ENCODE results near the gene KCNQ2. TPM values are rescaled to one million over a fixed set of nuclear protein-coding genes. Genes with fewer than 3 reads are reported as not detected.

The KCNQ2 gene
- total RNA-seq, 1 experiment from 2014 or later, result 86.5 TPM

DNA sequence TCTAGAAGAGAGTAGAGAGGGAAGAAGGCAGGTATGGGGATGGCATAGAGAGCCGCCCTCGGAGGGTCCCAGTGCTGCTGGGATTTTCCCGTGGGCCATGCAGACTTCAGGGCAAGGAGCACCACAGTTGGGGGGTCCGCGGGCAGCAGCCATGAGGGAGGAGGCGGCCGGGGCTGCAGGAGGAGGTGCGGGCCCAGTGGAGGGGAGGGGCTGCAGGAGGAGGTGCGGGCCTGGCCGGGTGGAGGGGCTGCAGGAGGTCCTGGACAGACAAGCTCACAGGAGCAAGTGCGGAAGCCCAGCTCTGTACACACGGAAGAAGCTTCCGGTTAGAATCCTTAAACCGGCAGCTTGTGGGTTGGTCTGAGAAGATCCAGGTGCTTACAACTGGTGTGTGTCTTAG is 76.7 kb downstream of the KCNQ2 start (continued):
- TF ChIP-seq, protein P1, sequence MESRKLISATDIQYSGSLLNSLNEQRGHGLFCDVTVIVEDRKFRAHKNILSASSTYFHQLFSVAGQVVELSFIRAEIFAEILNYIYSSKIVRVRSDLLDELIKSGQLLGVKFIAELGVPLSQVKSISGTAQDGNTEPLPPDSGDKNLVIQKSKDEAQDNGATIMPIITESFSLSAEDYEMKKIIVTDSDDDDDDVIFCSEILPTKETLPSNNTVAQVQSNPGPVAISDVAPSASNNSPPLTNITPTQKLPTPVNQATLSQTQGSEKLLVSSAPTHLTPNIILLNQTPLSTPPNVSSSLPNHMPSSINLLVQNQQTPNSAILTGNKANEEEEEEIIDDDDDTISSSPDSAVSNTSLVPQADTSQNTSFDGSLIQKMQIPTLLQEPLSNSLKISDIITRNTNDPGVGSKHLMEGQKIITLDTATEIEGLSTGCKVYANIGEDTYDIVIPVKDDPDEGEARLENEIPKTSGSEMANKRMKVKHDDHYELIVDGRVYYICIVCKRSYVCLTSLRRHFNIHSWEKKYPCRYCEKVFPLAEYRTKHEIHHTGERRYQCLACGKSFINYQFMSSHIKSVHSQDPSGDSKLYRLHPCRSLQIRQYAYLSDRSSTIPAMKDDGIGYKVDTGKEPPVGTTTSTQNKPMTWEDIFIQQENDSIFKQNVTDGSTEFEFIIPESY (IDR thresholded peaks at IDR 0.05; ENCODE audit: extremely low read depth, insufficient replicate concordance, low read length), result no peak
- no peak for TF ChIP-seq SP1 (IDR thresholded peaks at IDR 0.05; ENCODE audit: low read depth)
- TF ChIP-seq, protein P2, sequence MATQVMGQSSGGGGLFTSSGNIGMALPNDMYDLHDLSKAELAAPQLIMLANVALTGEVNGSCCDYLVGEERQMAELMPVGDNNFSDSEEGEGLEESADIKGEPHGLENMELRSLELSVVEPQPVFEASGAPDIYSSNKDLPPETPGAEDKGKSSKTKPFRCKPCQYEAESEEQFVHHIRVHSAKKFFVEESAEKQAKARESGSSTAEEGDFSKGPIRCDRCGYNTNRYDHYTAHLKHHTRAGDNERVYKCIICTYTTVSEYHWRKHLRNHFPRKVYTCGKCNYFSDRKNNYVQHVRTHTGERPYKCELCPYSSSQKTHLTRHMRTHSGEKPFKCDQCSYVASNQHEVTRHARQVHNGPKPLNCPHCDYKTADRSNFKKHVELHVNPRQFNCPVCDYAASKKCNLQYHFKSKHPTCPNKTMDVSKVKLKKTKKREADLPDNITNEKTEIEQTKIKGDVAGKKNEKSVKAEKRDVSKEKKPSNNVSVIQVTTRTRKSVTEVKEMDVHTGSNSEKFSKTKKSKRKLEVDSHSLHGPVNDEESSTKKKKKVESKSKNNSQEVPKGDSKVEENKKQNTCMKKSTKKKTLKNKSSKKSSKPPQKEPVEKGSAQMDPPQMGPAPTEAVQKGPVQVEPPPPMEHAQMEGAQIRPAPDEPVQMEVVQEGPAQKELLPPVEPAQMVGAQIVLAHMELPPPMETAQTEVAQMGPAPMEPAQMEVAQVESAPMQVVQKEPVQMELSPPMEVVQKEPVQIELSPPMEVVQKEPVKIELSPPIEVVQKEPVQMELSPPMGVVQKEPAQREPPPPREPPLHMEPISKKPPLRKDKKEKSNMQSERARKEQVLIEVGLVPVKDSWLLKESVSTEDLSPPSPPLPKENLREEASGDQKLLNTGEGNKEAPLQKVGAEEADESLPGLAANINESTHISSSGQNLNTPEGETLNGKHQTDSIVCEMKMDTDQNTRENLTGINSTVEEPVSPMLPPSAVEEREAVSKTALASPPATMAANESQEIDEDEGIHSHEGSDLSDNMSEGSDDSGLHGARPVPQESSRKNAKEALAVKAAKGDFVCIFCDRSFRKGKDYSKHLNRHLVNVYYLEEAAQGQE (IDR thresholded peaks at IDR 0.05; ENCODE audit: low read depth), result no peak
- no peak for TF ChIP-seq ZNF274 (IDR thresholded peaks at IDR 0.05; ENCODE audit: low read depth, low read length)

DNA sequence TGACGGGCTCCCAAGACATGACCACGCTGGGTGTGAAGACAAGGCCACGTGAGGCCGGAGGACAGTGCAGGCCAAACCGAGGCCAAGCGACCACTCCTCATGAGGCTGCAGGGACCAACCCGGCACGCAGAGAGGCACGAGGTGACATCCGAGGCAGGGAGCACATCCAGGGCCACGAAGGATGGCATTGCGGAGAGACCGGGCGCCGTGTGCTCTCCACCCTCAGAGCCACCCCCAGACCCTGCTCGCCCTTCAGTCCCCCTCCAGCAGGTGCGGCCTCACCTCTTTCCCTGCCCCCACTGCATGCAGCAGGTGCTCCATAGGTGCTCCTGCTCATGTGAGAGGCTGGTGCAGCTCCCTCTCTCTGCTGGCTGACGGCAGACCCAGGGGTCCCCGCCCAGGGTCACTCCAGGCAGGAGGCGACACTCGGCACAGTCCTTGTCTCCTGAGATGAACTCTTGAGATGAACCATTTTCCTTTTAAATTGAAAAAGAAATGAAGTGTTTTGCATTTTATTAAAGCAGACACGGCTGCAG is 77.5 kb downstream of the KCNQ2 start:
- no peaks in the 10 kb centered on the region for H3K9me2 ChIP-seq (ENCODE audit: insufficient read depth)
- H3K9me3 ChIP-seq (ENCODE audit: control insufficient read depth in 1 of 2, insufficient read depth in 1 of 2, low read depth in 1 of 2, low read length in 2 of 2), result 0 out of 4 replicates have a peak, but pooled peaks cover 0 to 6% of the 10 kb centered on the region in 2 experiments
- no peak overlapping the region for H2AFZ ChIP-seq (ENCODE audit: low read depth, low read length, poor library complexity, severe bottlenecking)
- no peaks in the 10 kb centered on the region for H3K36me3 ChIP-seq (ENCODE audit: control insufficient read depth in 1 of 2, insufficient read depth in 2 of 2, low read length in 2 of 2)
- no peaks in the 10 kb centered on the region for H3K79me2 ChIP-seq (ENCODE audit: insufficient read depth, low read length)
- no peak overlapping the region for H3K27ac ChIP-seq (ENCODE audit: low read depth, low read length)
- BruUV-seq (replicated peaks), result no TSS peak
- H4K20me1 ChIP-seq (ENCODE audit: insufficient read depth), result no peaks in the 10 kb centered on the region
- ChIA-PET POLR2A (no interaction called here), RAD21 (ENCODE audit: low non-redundant PET in 1 of 2, low total read pairs in 2 of 2, uncharacterized antibody in 2 of 2, unreplicated experiment in 2 of 2) (no interaction called here), CTCF (no interaction called here)
- intact Hi-C loops (cut with micrococcal nuclease), result no loop called here
- no peak overlapping the region for H3K4me3 ChIP-seq (replicated peaks in 1 of 2; ENCODE audit: low read depth in 1 of 2, low read length in 2 of 2)
- no peak overlapping the region for H3K4me2 ChIP-seq (ENCODE audit: low read length)
- DNase-seq (ENCODE audit: low read depth, low spot score), result no peak
- H3K27me3 ChIP-seq (ENCODE audit: insufficient read depth, low read length), result no peaks in the 10 kb centered on the region
- ATAC-seq, result no peak
- H3K4me1 ChIP-seq (ENCODE audit: control insufficient read depth in 1 of 2, insufficient read depth in 2 of 2, low read length in 2 of 2), result no peaks in the 10 kb centered on the region
- H3K9ac ChIP-seq (ENCODE audit: low read length), result no peak overlapping the region
- no peak for TF ChIP-seq CBX3 (IDR thresholded peaks at IDR 0.05; ENCODE audit: low read depth)
- TF ChIP-seq ELF1 (IDR thresholded peaks at IDR 0.05; ENCODE audit: borderline replicate concordance, low read depth), result no peak
- TF ChIP-seq, protein P3, sequence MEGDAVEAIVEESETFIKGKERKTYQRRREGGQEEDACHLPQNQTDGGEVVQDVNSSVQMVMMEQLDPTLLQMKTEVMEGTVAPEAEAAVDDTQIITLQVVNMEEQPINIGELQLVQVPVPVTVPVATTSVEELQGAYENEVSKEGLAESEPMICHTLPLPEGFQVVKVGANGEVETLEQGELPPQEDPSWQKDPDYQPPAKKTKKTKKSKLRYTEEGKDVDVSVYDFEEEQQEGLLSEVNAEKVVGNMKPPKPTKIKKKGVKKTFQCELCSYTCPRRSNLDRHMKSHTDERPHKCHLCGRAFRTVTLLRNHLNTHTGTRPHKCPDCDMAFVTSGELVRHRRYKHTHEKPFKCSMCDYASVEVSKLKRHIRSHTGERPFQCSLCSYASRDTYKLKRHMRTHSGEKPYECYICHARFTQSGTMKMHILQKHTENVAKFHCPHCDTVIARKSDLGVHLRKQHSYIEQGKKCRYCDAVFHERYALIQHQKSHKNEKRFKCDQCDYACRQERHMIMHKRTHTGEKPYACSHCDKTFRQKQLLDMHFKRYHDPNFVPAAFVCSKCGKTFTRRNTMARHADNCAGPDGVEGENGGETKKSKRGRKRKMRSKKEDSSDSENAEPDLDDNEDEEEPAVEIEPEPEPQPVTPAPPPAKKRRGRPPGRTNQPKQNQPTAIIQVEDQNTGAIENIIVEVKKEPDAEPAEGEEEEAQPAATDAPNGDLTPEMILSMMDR (IDR thresholded peaks at IDR 0.05 in 2 of 3, conservative IDR thresholded peaks at IDR 0.05 in 1 of 3; ENCODE audit: borderline replicate concordance in 1 of 3, insufficient read depth in 1 of 3, low read depth in 2 of 3, low read length in 2 of 3), result no peak
- TF ChIP-seq, protein P2 (IDR thresholded peaks at IDR 0.05; ENCODE audit: low read depth), result no peak
- no peak for TF ChIP-seq CEBPB (IDR thresholded peaks at IDR 0.05; ENCODE audit: low read depth)
- no peak for TF ChIP-seq JUND (IDR thresholded peaks at IDR 0.05)
- TF ChIP-seq POLR2AphosphoS5 (IDR thresholded peaks at IDR 0.05; ENCODE audit: low read depth, low read length), result no peak
- TF ChIP-seq EZH2phosphoT487 (IDR thresholded peaks at IDR 0.05; ENCODE audit: borderline replicate concordance), result no peak
- TF ChIP-seq TCF7L2 (IDR thresholded peaks at IDR 0.05; ENCODE audit: borderline replicate concordance, extremely low read depth, insufficient read depth, insufficient read length), result no peak
- no peak for TF ChIP-seq POLR2A (IDR thresholded peaks at IDR 0.05; ENCODE audit: borderline replicate concordance, extremely low read depth, insufficient read depth, insufficient read length)

All from HCT116 (cell line).